Epithelial cell of proximal tubule (primary cell): ENCODE data around the gene ITGA2. TPM values are rescaled to one million over a fixed set of nuclear protein-coding genes. Genes with fewer than 3 reads are reported as not detected.

Source experiments
- DNase-seq: peaks from one replicate; pipeline ENCODE4 v3.0.0-alpha.2; 2011; ENCODE audit warnings: low read depth
- H3K4me3 ChIP-seq: 2 replicates; pipeline ENCODE4 v1.5.1; 2011; ENCODE audit warnings: low read depth, mild to moderate bottlenecking, low read length
- total RNA-seq: library from RNA; depleted of rRNA; stranded (reverse); fragments of >200 nt; gene quantifications from 2 replicates; pipeline ENCODE4 v1.2.3, GENCODE V29; 2015
- TF ChIP-seq, protein P1 (sequence below): conservative IDR thresholded peaks from 2 replicates; pipeline ENCODE4 v1.5.1; 2012; ENCODE audit warnings: low read depth, mild to moderate bottlenecking, low read length

Gene ITGA2
- total RNA-seq, 1 donor from 2014 or later, result 28.1 TPM

DNA sequence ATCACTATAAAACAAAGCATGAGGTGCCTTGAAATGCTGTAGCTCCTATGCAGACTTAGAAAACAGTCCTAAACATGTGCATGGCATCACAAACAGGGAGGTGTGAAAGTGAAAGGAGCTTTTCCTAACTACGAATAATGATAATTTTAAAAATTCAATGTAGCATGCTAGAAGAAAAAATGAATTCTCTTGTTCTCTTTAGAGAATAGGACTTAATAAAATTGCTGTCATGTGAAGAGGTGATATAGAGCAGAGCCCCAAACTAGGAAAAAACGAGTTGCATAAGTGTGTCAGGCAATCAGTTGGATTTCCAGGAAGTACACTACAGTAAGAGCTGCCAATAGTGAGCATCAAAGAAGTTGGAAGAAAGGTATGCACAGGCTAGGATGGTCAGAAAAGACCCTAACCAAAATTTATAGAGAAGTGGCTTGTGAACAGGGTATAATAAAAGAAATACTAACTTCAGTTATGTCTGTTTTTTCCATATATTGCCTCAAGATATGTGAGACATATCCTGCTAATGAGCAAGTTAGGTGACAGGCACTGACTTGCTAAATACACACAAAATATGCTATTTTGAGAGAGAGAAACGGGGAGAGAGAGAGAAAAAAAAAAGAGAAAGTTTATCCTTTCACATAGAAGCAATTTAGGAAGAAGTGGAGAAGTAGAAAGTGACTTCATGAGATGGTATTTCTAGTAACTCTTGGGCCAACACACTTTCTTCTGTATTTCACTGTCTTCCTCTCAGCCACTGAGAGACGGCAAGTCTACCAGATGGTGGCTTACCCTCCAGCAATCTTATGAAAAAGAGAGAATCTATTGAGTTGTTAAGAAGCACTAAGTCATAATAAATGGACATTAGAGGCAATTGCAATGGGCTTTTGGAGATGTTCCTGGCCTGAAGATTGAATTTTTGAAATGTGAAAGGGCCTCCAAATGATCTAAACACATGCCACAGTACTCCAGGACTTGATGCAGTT is 18.0 kb downstream of the ITGA2 start:
- no peak for DNase-seq
- TF ChIP-seq, protein P1, sequence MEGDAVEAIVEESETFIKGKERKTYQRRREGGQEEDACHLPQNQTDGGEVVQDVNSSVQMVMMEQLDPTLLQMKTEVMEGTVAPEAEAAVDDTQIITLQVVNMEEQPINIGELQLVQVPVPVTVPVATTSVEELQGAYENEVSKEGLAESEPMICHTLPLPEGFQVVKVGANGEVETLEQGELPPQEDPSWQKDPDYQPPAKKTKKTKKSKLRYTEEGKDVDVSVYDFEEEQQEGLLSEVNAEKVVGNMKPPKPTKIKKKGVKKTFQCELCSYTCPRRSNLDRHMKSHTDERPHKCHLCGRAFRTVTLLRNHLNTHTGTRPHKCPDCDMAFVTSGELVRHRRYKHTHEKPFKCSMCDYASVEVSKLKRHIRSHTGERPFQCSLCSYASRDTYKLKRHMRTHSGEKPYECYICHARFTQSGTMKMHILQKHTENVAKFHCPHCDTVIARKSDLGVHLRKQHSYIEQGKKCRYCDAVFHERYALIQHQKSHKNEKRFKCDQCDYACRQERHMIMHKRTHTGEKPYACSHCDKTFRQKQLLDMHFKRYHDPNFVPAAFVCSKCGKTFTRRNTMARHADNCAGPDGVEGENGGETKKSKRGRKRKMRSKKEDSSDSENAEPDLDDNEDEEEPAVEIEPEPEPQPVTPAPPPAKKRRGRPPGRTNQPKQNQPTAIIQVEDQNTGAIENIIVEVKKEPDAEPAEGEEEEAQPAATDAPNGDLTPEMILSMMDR, result no peak
- H3K4me3 ChIP-seq, result no peak overlapping the region

DNA sequence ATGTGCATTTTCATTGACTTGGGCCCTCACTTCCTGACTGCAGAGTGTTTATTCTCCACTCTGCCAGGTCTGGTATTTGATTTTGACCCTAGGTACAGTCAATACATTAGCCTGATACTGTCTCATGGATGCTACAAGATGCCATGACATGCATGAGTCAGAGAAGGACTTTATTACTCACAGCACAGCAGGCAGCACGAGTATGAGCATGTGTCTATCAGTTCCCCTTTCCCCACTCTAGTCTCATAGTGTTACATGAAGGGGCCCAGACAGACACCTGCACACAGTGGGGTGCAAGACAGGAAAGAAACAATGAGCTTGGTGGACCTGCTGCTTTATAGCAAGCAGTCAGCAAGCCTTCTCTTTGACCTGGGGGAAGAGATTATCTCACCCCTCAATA is 19.6 kb downstream of the ITGA2 start:
- TF ChIP-seq, protein P1, result no peak
- H3K4me3 ChIP-seq, result no peak overlapping the region
- DNase-seq, result no peak

- H3K4me3 ChIP-seq, result no peak overlapping the region
- TF ChIP-seq, protein P1, result no peak
- no peak for DNase-seq
These were observed 20.7 kb downstream of the ITGA2 start for GRCh38 chr5:53009816-53010215.

- TF ChIP-seq, protein P1, result no peak
- no peak overlapping the region for H3K4me3 ChIP-seq
- DNase-seq, result no peak
These were observed 21.7 kb downstream of the ITGA2 start for GRCh38 chr5:53010814-53011213.

GRCh38 chr5:53011233-53011632 is 22.1 kb downstream of the ITGA2 start:
- H3K4me3 ChIP-seq, result no peak overlapping the region
- TF ChIP-seq, protein P1, result no peak
- no peak for DNase-seq

DNA sequence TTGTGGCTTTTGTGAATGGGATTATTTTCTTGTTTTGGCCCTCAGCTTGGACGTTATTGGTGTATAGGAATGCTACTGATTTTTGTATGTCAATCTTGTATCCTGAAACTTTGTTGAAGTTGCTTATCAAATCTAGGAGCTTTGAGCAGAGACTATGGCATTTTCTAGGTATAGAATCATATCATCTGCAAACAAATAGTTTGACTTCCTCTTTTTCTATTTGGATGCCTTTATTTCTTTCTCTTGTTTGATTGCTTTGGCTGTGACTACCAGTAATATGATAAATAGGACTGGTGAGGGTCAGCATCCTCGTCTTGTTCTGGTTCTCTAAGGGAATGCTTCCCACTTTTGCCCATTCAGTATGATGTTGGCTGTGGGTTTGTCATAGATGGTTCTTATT is 24.7 kb downstream of the ITGA2 start:
- TF ChIP-seq, protein P1, result no peak

More for the DNA sequence above, 24.7 kb downstream of the ITGA2 start:
- no peak overlapping the region for H3K4me3 ChIP-seq
- DNase-seq, result no peak
